Endothelial cell of umbilical vein (primary cell): ENCODE results near the gene BIRC3. TPM values are rescaled to one million over a fixed set of nuclear protein-coding genes. Genes with fewer than 3 reads are reported as not detected.

Experiments
- Bru-seq: library from RNA; stranded (reverse); fragments of 400-500 nt; gene quantifications from one replicate; lab custom pipeline; 2021; lab: Mats Ljungman, UMichigan
- BruChase-seq, 2 experiments: library from RNA; stranded (reverse); fragments of 400-500 nt; gene quantifications; one replicate each; lab custom pipeline; 2021; lab: Mats Ljungman, UMichigan
- BruUV-seq: library from RNA; stranded (reverse); fragments of 400-500 nt; replicated peaks from 2 replicates; lab custom pipeline; 2021; lab: Mats Ljungman, UMichigan
- CTCF ChIA-PET: fragments of 300-600, 350-600 bp; sonication (Branson Sonifier 250); formaldehyde crosslinking; loops from one replicate; lab custom pipeline; 2021; ENCODE audit warnings: antibody characterized with exemption, inconsistent platforms; lab: Charles Lee
- POLR2A ChIA-PET: fragments of 300-600, 350-600 bp; sonication (Branson Sonifier 250); formaldehyde crosslinking; loops from one replicate; lab custom pipeline; 2021; ENCODE audit warnings: antibody characterized with exemption, inconsistent platforms; lab: Charles Lee
- DNase-seq: peaks from one replicate; pipeline ENCODE4 v3.0.0-alpha.2; 2011; ENCODE audit warnings: low read depth, low spot score
- FAIRE-seq: peaks from 2 replicates; lab custom pipeline; 2011; peaks lifted over from hg19 to GRCh38; lab: Jason Lieb, UNC
- H2AFZ ChIP-seq: 2 replicates; pipeline ENCODE4 v1.6.0; 2012; ENCODE audit warnings: low read depth, low read length, control low read depth, inconsistent platforms
- H3K27ac ChIP-seq: 2 replicates; pipeline ENCODE4 v1.5.1; 2011; ENCODE audit warnings: low read depth, mild to moderate bottlenecking, control low read depth, low read length, moderate library complexity; ENCODE audit not compliant: insufficient read depth
- H3K27me3 ChIP-seq, 2 experiments: 2 replicates each; pipeline versions ENCODE4 v1.6.0 to v1.6.1; 2011; ENCODE audit warnings: low read length in 2 of 2, mixed read lengths in 1 of 2; ENCODE audit not compliant: control insufficient read depth in 2 of 2, insufficient read depth in 2 of 2
- H3K36me3 ChIP-seq, 2 experiments: 2 replicates in 1 of 2; 3 replicates in 1 of 2; pipeline ENCODE4 v1.5.1; 2011; ENCODE audit warnings: low read length in 2 of 2, mild to moderate bottlenecking in 1 of 2, moderate library complexity in 1 of 2; ENCODE audit not compliant: control insufficient read depth in 2 of 2, insufficient read depth in 2 of 2; ENCODE audit errors: extremely low read depth in 1 of 2
- H3K4me1 ChIP-seq: 3 replicates; pipeline ENCODE4 v1.5.1; 2011; ENCODE audit warnings: mild to moderate bottlenecking, low read length; ENCODE audit not compliant: control insufficient read depth, insufficient read depth; ENCODE audit errors: extremely low read depth
- H3K4me2 ChIP-seq: 2 replicates; pipeline ENCODE4 v1.6.1; 2011; ENCODE audit warnings: low read length, control low read depth, mixed read lengths; ENCODE audit not compliant: insufficient read depth
- H3K4me3 ChIP-seq, 3 experiments: fragments of 200-600 bp in 1 of 3; sonication (generic), shearing (Covaris generic) in 1 of 3; replicated peaks in 1 of 3; 2 replicates each; pipeline ENCODE4 v1.5.1; 2011 to 2016; ENCODE audit warnings: control low read depth in 3 of 3, low read length in 3 of 3, mild to moderate bottlenecking in 2 of 3, inconsistent platforms in 1 of 3, low read depth in 1 of 3, moderate library complexity in 1 of 3; ENCODE audit not compliant: insufficient read depth in 1 of 3
- H3K79me2 ChIP-seq: 2 replicates; pipeline ENCODE4 v1.6.0; 2012; ENCODE audit warnings: low read length, inconsistent platforms; ENCODE audit not compliant: control insufficient read depth, insufficient read depth
- H3K9ac ChIP-seq: replicated peaks from 2 replicates; pipeline ENCODE3; 2011; ENCODE audit warnings: low read length, control low read depth; ENCODE audit not compliant: insufficient read depth; ENCODE audit errors: extremely low read depth
- H3K9me1 ChIP-seq: replicated peaks from 3 replicates; pipeline ENCODE4 v1.6.0; 2011; ENCODE audit warnings: mild to moderate bottlenecking, low read length; ENCODE audit not compliant: control insufficient read depth, insufficient read depth; ENCODE audit errors: extremely low read depth
- H3K9me3 ChIP-seq: replicated peaks from 2 replicates; pipeline ENCODE4 v1.5.1; 2012; ENCODE audit warnings: low read length, inconsistent platforms; ENCODE audit not compliant: control insufficient read depth, insufficient read depth
- H4K20me1 ChIP-seq: replicated peaks from 2 replicates; pipeline ENCODE3; 2011; ENCODE audit warnings: mild to moderate bottlenecking, low read length; ENCODE audit not compliant: control insufficient read depth, insufficient read depth; ENCODE audit errors: extremely low read depth
- CTCF ChIP-seq, 2 donors: IDR thresholded peaks; 1 replicate in 1 of 2; 2 replicates in 1 of 2; pipeline ENCODE4 v1.5.1; 2011; ENCODE audit warnings: low read length in 2 of 2, mild to moderate bottlenecking in 2 of 2, moderate library complexity in 2 of 2, control low read depth in 1 of 2, inconsistent platforms in 1 of 2, low read depth in 1 of 2; ENCODE audit not compliant: insufficient read depth in 1 of 2; ENCODE audit errors: extremely low read depth in 1 of 2
- FOS ChIP-seq: IDR thresholded peaks from 2 replicates; pipeline ENCODE4 v1.6.1; 2011; ENCODE audit warnings: mild to moderate bottlenecking, low read length, moderate library complexity, borderline replicate concordance; ENCODE audit not compliant: insufficient read depth
- GATA2 ChIP-seq: IDR thresholded peaks from 2 replicates; pipeline ENCODE4 v1.7.0; 2011; ENCODE audit warnings: low read depth, mild to moderate bottlenecking, moderate library complexity, mixed read lengths, low read length; ENCODE audit not compliant: insufficient read length, insufficient read depth
- JUN ChIP-seq: IDR thresholded peaks from 2 replicates; pipeline ENCODE4 v1.6.1; 2011; ENCODE audit warnings: borderline replicate concordance, low read depth; ENCODE audit not compliant: insufficient read length, insufficient read depth
- POLR2A ChIP-seq: IDR thresholded peaks from 2 replicates; pipeline ENCODE4 v1.6.1; 2012; ENCODE audit warnings: low read depth, mild to moderate bottlenecking, control low read depth, low read length
- dilution Hi-C: fragments of 300-500 bp; cut with MboI; formaldehyde crosslinking; loops from one replicate; pipeline ENCODE4 v1.15.0; 2019; ENCODE audit warnings: low sequenced_read_pairs; ENCODE audit not compliant: extremely low pct_ligation_motif_present
- intact Hi-C: fragments of 100-400 bp; cut with micrococcal nuclease; formaldehyde crosslinking; loops from one replicate; pipeline ENCODE4 v1.10.0; 2022
- long read RNA-seq: library from polyadenylated mRNA; stranded (forward); transcript quantifications from one replicate; pipeline ENCODE4 v2.0.0, GENCODE V29; 2021
- polyA minus RNA-seq, 3 experiments: library from RNA; depleted of rRNA, polyadenylated mRNA; stranded (reverse); fragments of >200 nt; gene quantifications; 1 replicate in 1 of 3; 2 replicates in 2 of 3; pipeline ENCODE4 v1.2.3, GENCODE V29; 2011
- polyA plus RNA-seq, 4 experiments: library from polyadenylated mRNA; depleted of rRNA in 3 of 4; stranded (reverse) in 3 of 4; unstranded in 1 of 4; fragments of >200 nt; gene quantifications; 2 replicates each; pipeline versions ENCODE4 v1.2.1 to v1.2.3, GENCODE V29; 2011 to 2012; ENCODE audit warnings: missing spikeins in 1 of 4
- total RNA-seq: library from RNA; stranded (reverse); gene quantifications from 2 replicates; pipeline ENCODE4 v1.2.3, GENCODE V29; 2021

The BIRC3 gene
- total RNA-seq: 0.60 and 1.4 TPM in 2 replicates
- polyA plus RNA-seq: 0.28 and 0.37 TPM in 2 replicates
- polyA plus RNA-seq (2011; cell fraction: cytosol; rRNA removed): 0.43 and 0.68 TPM in 2 replicates
- 0.67 and 0.83 TPM in 2 replicates for polyA plus RNA-seq (2011; cell fraction: nucleus; rRNA removed)
- 1.2 and 1.6 TPM in 2 replicates for polyA plus RNA-seq (2012)
- polyA minus RNA-seq: 0.59 and 1.5 TPM in 2 replicates
- polyA minus RNA-seq (2011; cell fraction: cytosol; rRNA and poly(A)+ RNA removed): 7.0 TPM
- 0.72 and 1.1 TPM in 2 replicates for polyA minus RNA-seq (2011; cell fraction: nucleus; rRNA and poly(A)+ RNA removed)
- percentile 34 among the genes with signal in this experiment for Bru-seq, nascent RNA
- BruChase-seq, experiment 1, labeled RNA remaining after a 6-hour chase: percentile 27 among the genes with signal in this experiment
- BruChase-seq, experiment 2, labeled RNA remaining after a 2-hour chase: percentile 30 among the genes with signal in this experiment
- long read RNA-seq, partial matches to known transcripts: 1 of 1 reads
- long read RNA-seq, other reads (novel, unspliced or antisense): 0 of 1 reads

- H3K9me1 ChIP-seq: no peaks in the 10 kb centered on the region
- DNase-seq: peak; percentile 91
- H2AFZ ChIP-seq: peak within 1 kb of the TSS; percentile 79
- peak within 1 kb of the TSS; percentile 0 for H3K27ac ChIP-seq
- peaks cover 6% of the 10 kb centered on the region for H3K4me1 ChIP-seq
- no peaks in the 10 kb centered on the region for H3K9me3 ChIP-seq
- intact Hi-C loops (loop anchor here (2.0 kb wide), 1 partner anchor 24 kb away; no protein-coding TSS in a partner anchor), dilution Hi-C loops (no loop called here)
- peak; percentile 75 for FAIRE-seq
- BruUV-seq: no TSS peak
- ChIA-PET POLR2A (no interaction called here), CTCF (interaction anchor here (1.8 to 6.6 kb wide), 2 partner anchors 23 to 25 kb away, joined by 7 to 29 read pairs; no protein-coding TSS in a partner anchor)
- no peaks in the 10 kb centered on the region for H3K27me3 ChIP-seq
- no peaks in the 10 kb centered on the region for H4K20me1 ChIP-seq
- no peaks in the 10 kb centered on the region for H3K36me3 ChIP-seq
- H3K79me2 ChIP-seq: no peaks in the 10 kb centered on the region
- H3K4me2 ChIP-seq: peak within 1 kb of the TSS; percentile 44
- no peak for TF ChIP-seq JUN
- no peak for TF ChIP-seq GATA2
- no peak for TF ChIP-seq POLR2A
- TF ChIP-seq CTCF (IDR thresholded peaks at IDR 0.05; ENCODE audit: extremely low read depth in 1 of 2, insufficient read depth in 1 of 2, low read depth in 1 of 2, low read length in 2 of 2): peak; percentile 7 to 24
- TF ChIP-seq FOS: no peak
- peak within 1 kb of the TSS; percentile 36 for H3K9ac ChIP-seq
- peak within 1 kb of the TSS; percentile 10 to 46 (median 36) for H3K4me3 ChIP-seq
These were observed at the start of gene BIRC3 for GRCh38 chr11:102317099-102317767. BIRC3 (plus strand) TSS chr11:102317484; CDS start chr11:102324510, 7,026 bp downstream.
